ENCODE results near the gene PDLIM4. TPM values are rescaled to one million over a fixed set of nuclear protein-coding genes. Genes with fewer than 3 reads are reported as not detected.

The PDLIM4 gene
- total RNA-seq, 8 experiments from 2014 or later, result 3.8 to 68.2 (median 19.9) TPM

DNA sequence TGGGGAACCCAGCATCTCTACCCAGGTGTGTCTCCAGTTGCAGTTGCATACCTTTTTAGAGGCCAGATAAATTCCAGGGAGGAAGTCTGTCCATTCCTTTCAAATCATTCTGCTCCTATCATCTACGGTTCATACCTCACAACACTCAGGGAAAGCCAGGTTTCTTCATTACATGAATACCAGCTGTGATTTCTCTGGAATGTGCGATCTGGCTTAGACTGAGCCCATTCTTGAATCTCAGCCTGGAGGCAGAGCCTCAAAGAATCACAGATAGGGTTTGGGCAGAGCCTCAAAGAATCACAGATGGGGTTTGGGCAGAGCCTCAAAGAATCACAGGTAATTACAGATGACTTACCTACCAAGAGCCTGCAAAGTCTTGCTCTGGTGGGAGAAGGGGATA is 37.0 kb upstream of the PDLIM4 start:
- WGBS, 10 experiments, result 0 to 100% (median 53%) methylated on average over 1 to 2 of the region's 2 CpGs; no CpG with 5 or more reads in 4 of the 10 experiments

DNA sequence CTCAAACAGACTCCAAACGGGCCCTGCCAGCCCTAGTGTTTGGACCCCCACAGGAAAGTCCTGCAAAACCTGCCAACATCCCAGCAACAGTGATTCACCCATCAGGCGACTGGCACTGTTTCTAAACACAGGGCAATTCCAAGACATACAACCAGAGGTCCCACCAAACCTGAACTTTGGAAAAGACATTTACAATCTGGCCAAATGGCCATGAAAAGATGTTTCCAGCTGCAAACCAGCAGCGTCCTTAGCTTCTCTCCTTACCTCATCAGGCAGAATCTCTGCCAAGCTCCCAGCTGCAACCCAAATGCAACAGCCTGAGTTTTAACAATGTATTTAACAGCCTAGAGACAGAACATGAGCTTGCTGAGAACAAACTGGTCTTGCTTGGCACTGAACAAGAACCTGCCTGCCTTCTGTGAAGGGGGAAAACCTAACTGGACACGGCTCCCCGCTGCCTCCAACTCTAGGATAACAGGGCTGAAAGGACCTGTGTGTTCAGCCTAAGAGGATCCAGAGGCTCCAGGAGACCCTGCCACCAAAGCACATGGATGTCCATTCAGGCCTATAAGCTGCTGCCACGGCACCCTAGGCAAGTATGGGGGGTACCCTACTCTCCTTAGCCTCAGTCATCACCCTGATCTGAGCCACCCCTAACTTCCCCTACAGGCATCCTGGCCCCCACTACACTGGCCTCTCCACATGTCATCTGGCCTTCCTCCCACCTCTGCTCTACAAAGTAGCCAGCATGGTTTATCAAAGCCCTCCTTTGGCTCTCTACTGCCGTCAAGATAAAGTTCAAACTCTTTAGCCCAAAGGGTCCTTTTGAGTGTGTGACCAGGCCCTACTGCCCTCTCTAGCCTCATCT is 35.5 kb upstream of the PDLIM4 start:
- peaks cover 32% of the 10 kb centered on the region in 2 donors for H3K4me1 ChIP-seq (replicated peaks in 1 of 2)
- H3K4me3 ChIP-seq, result no peak overlapping the region
- 13 to 92% (median 80%) methylated on average over 1 to 7 of the region's 7 CpGs; no CpG with 5 or more reads in 1 of the 10 experiments for WGBS, 10 experiments
- no peak overlapping the region for H3K27ac ChIP-seq
- in situ Hi-C loops (cut with MboI; ENCODE audit: low pct_unique_long_range_greater_than_20kb in 2 of 9, low sequenced_read_pairs in 9 of 9, unreplicated experiment in 9 of 9), result no loop called here
- ATAC-seq (replicated peaks in 6 of 8), result no peak

More for the DNA sequence above, 37.0 kb upstream of the PDLIM4 start:
- H3K27ac ChIP-seq, result no peak overlapping the region
- peaks cover 17 to 20% of the 10 kb centered on the region in 2 donors for H3K4me1 ChIP-seq (replicated peaks in 1 of 2)
- no peak overlapping the region for H3K4me3 ChIP-seq
- in situ Hi-C loops (cut with MboI; ENCODE audit: low pct_unique_long_range_greater_than_20kb in 2 of 9, low sequenced_read_pairs in 9 of 9, unreplicated experiment in 9 of 9), result no loop called here
- ATAC-seq (replicated peaks in 6 of 8), result no peak

DNA sequence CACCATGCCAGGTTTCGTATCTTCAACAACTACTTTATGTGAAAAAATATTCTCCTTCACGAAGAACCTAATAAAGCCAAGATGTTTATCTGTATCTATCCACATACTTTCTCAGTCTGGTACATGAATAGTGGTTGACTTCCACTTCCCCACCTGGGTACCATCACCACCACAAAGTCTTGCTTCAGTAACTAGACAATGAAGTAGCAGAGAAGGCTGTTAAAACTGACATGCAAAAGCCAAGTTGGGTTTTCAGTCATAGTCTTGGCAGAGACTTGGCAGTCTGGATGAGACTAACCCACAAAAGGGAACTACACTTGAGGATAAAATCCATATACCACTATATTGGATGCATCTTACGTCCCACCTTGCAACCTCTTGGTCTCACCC is 34.9 kb upstream of the PDLIM4 start:
- Histone ChIP-seq H3K4me3 (no peak overlapping the region), H3K27ac (no peak overlapping the region), H3K4me1 (replicated peaks in 1 of 2) (peaks cover 32% of the 10 kb centered on the region in 2 donors)
- no peak for ATAC-seq (replicated peaks in 6 of 8)
- in situ Hi-C loops (cut with MboI; ENCODE audit: low pct_unique_long_range_greater_than_20kb in 2 of 9, low sequenced_read_pairs in 9 of 9, unreplicated experiment in 9 of 9), result no loop called here
- WGBS, 10 experiments, result 50 to 100% (median 91%) methylated on average over 1 to 3 of the region's 3 CpGs

DNA sequence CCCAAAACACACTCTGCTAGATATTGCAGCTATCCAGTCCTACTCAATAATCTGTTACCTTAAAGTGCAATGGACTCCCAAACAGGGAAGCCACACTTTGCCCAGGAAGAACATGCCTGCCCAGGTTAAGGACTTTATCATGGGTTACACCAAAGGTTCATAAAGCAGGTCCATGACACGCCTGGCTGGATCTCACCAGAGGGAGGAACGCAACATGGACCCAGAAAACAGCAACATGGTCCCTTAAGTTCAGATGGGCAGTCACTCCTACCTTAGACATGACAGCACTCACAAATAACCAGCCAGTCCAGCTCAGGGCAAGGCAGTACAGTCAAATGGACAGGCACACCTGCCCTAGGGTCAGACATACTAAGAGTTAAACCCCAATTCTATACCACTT is 33.6 kb upstream of the PDLIM4 start:
- WGBS, 10 experiments, result 80 to 100% (median 90%) methylated on average over 1 to 2 of the region's 2 CpGs; no CpG with 5 or more reads in 6 of the 10 experiments
- in situ Hi-C loops (cut with MboI; ENCODE audit: low pct_unique_long_range_greater_than_20kb in 2 of 9, low sequenced_read_pairs in 9 of 9, unreplicated experiment in 9 of 9), result no loop called here
- ATAC-seq (replicated peaks in 6 of 8), result no peak
- Histone ChIP-seq H3K4me3 (no peak overlapping the region), H3K27ac (no peak overlapping the region), H3K4me1 (replicated peaks in 1 of 2) (peaks cover 35 to 36% of the 10 kb centered on the region in 2 donors)

DNA sequence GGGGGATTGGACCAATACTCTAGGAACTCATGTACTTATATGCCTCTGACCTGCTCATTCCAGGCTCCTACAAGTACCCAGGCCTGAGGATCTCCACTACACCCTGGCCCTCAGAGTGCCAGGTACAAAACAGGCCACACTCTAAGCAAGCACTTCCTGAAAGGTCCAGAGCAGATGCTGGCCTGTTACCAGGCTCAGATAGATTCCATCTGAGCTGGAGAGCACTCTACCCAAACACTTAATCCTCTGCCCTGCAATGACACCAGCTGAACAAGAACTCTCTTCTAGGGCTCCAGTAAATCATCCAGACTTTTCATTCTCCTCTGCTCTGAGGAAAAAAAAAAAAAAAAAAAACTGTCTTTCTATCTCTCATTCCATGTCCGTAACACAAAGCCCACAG is 32.8 kb upstream of the PDLIM4 start:
- H3K4me3 ChIP-seq, result peak overlapping the region in 1 of 5 donors; percentile 83
- H3K4me1 ChIP-seq (replicated peaks in 1 of 2), result peaks cover 35 to 36% of the 10 kb centered on the region in 2 donors
- no peak for ATAC-seq (replicated peaks in 6 of 8)
- in situ Hi-C loops (cut with MboI; ENCODE audit: low pct_unique_long_range_greater_than_20kb in 2 of 9, low sequenced_read_pairs in 9 of 9, unreplicated experiment in 9 of 9), result no loop called here
- H3K27ac ChIP-seq, result peak overlapping the region; percentile 79 to 80
- 29 to 100% (median 57%) methylated on average over 1 of the region's 1 CpG; no CpG with 5 or more reads in 3 of the 10 experiments for WGBS, 10 experiments

DNA sequence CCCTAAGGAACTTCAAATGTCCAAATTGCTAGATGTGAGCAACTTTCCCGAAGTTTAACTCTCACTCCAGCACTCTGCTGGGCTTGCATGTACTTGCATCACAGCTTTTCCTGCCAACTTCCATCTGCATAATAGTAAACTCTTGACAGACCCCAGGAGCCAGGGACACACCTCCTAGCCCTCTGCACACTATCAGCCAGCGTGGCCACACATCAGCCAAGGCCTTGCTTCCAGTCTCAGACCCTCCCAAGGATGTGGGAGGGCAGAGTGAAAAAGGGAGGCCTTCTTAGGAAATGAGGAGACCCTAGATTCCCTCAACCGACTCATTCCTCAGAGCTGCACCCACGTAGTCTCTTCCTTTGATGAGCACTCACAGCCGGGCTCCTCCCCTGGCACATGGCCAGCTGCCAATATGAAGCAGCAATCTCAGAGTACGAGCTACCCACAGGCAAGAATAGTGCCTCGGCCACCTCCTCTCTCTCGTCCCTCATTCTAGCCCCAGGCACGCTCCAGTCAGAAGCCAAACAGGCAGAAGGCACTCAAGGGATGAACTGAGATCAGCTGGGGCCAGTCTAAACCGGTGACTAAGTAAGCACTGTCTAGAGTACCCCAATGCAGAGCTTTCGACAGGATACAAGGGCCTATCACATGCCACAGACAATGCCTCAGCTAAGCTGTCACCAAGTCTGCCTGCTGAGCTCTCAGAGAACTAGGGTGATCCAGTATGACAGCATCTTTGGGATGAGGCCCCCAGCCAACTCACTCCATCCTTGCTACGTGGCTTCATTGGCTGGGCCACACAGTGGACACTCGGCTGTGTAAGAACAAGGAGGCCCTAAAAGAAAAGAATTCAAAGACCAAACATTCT is 32.1 kb upstream of the PDLIM4 start:
- peak overlapping the region in 2 of 5 donors; percentile 13 to 83 for H3K4me3 ChIP-seq
- ATAC-seq (replicated peaks in 6 of 8), result peak; percentile 20 to 74 (median 70)
- peaks cover 35 to 36% of the 10 kb centered on the region in 2 donors for H3K4me1 ChIP-seq (replicated peaks in 1 of 2)
- 5 to 80% (median 19%) methylated on average over 1 to 9 of the region's 13 CpGs; no CpG with 5 or more reads in 1 of the 10 experiments for WGBS, 10 experiments
- H3K27ac ChIP-seq, result peak overlapping the region; percentile 79 to 80
- in situ Hi-C loops (cut with MboI; ENCODE audit: low pct_unique_long_range_greater_than_20kb in 2 of 9, low sequenced_read_pairs in 9 of 9, unreplicated experiment in 9 of 9), result no loop called here

DNA sequence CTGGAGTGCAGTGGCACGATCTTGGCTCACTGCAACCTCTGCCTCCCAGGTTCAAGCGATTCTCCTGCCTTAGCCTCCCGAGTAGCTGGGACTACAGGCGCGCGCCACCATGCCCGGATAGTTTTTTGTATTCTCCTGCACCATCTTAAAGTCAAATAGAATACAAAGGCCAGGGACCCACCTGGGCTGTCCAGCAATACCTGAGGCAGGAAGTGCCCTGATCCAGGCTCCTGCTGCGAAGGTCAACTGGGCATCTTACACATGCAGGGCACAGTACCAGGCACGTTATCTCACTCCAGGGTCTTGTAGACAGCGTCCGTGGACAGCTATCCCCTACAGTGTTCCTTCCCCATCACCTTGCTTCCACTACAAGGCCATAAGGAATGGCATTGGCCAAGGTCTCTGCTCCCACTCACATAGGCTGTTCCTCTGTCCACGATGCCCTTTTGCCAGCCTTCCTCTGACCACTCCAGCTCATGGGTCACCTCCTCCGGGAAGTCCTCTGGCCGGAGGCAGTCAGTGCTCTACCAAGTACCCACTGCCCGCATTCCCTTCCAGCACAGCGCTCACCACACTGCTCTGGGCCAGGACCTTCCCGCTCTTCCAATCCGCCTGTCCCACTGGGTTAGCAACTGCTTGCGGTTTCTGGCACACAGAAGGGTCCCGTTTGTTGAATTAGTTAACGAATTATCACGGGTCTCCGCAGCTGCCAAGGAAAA is 30.8 kb upstream of the PDLIM4 start:
- 0 to 94% (median 53%) methylated on average over 1 to 10 of the region's 23 CpGs; no CpG with 5 or more reads in 1 of the 10 experiments for whole genome bisulfite sequencing, 10 experiments
- Histone ChIP-seq H3K27ac (peak overlapping the region; percentile 69 to 81), H3K4me3 (peak overlapping the region; percentile 63 to 83 (median 72)), H3K4me1 (replicated peaks in 1 of 2) (peaks cover 35 to 36% of the 10 kb centered on the region in 2 donors)
- ATAC-seq (replicated peaks in 6 of 8), result peak in 2 of 8 experiments; percentile 4
- in situ Hi-C loops (cut with MboI; ENCODE audit: low pct_unique_long_range_greater_than_20kb in 2 of 9, low sequenced_read_pairs in 9 of 9, unreplicated experiment in 9 of 9), result no loop called here

DNA sequence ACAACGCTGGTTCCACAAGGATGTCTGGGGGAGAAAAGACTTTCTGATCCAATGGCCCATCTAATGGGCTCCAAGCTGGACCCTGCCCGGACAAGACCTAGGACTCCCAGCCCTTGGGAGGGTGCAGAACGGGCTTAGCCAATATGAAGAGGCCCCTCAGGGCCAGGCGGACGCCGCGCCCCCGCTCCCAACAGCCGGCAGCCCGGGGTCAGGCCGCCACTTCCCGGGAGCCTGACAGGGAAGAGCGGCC is 30.3 kb upstream of the PDLIM4 start:
- ATAC-seq (replicated peaks in 6 of 8), result no peak
- Histone ChIP-seq H3K4me1 (replicated peaks in 1 of 2) (peaks cover 35 to 36% of the 10 kb centered on the region in 2 donors), H3K27ac (peak overlapping the region; percentile 69 to 81), H3K4me3 (peak overlapping the region; percentile 63 to 83 (median 72))
- in situ Hi-C loops (cut with MboI; ENCODE audit: low pct_unique_long_range_greater_than_20kb in 2 of 9, low sequenced_read_pairs in 9 of 9, unreplicated experiment in 9 of 9), result no loop called here
- 0% methylated on average over 1 to 7 of the region's 13 CpGs; no CpG with 5 or more reads in 7 of the 10 experiments for WGBS, 10 experiments

DNA sequence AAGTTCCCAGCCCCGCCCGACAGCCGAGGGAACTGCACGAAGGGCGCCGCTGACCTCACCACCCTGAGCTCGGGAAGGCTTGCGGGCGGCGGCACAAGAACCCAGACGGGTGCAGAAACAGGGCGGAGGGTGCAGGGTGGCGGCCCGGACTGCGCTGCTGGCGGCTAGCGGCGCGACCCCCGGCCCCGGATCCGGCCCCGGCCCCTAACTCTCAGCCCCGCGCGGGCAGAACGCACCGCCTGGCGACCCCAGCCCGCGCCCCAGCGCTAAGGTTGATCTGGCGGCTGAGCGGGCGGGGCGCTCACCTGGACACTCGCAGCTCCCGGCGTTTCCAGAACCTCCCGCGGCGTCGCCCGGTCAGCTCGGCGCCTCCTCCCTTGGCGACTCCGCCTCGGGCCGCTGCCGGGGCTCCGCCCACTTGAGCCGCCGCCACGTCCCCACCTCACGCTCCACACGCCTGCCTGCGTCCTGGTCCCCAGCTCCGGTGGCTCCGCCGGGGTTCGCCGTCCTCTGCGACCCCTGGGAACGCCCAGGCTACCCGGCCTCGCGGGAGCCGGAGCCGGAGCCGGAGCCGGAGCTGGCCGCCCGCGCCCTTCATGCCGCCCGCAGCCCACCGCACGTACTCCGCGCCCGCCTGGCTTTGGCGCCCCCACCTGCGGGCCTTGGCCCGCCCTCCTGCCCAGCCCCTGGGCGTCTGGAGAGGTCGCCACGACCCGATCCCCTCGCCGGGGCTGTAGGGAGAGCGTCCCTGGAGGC is 29.8 kb upstream of the PDLIM4 start, which contains the start of gene P4HA2:
TSS of gene P4HA2 (minus strand) at position 369 of the 756 bp plus-strand sequence. CDS start 9,227 bp downstream, outside the sequence.
- peak within 1 kb of the TSS; percentile 63 to 83 (median 72) for H3K4me3 ChIP-seq
- in situ Hi-C loops (cut with MboI; ENCODE audit: low pct_unique_long_range_greater_than_20kb in 2 of 9, low sequenced_read_pairs in 9 of 9, unreplicated experiment in 9 of 9), result no loop called here
- WGBS, 10 experiments, result 0% methylated on average over 3 to 11 of the region's 92 CpGs; no CpG with 5 or more reads in 8 of the 10 experiments
- ATAC-seq (replicated peaks in 6 of 8), result peak; percentile 76 to 90 (median 77)
- H3K27ac ChIP-seq, result peak within 1 kb of the TSS; percentile 69 to 81
- H3K4me1 ChIP-seq (replicated peaks in 1 of 2), result peaks cover 35 to 36% of the 10 kb centered on the region in 2 donors

DNA sequence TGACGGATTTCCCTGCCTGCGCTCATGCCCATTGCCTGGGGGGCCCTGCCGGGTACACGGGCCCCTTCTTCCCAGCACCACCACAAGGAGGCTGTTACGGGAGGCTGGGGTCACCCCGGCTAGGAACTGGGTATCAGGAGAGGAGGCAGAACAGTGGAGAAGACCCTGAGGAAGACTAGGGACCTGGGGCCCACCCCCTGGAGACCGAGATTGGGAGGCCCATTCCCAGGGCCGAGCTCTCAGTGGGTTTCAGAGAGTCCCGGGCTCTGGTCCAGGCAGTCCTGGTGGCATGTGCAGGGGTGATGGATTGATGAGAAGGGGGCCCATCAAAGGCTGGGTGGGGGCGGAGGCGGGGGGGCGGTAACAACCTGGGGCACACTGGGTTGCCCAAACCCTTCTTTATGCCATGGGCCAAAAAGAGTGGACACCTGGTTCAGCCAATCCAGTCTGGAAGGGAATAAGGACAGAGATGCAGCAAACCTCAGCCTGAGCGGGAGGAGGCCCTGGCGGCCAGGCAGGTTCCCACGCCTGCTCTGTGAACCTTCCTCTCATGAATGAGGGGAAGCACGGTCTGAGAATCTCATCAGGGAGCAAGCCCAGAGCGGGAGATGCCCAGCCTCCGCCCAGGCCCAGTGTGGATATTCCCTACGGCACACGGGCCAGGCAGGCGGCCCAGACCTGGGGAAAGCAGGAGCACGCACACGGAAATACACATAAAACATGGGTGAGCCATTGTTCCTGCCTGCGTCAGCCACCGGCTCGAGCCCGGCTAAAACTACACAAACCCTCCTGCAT is 29.1 kb upstream of the PDLIM4 start:
- Histone ChIP-seq H3K4me3 (peak overlapping the region; percentile 63 to 83 (median 72)), H3K27ac (peak overlapping the region; percentile 69 to 81), H3K4me1 (replicated peaks in 1 of 2) (peaks cover 34 to 36% of the 10 kb centered on the region in 2 donors)
- in situ Hi-C loops (cut with MboI; ENCODE audit: low pct_unique_long_range_greater_than_20kb in 2 of 9, low sequenced_read_pairs in 9 of 9, unreplicated experiment in 9 of 9), result no loop called here
- WGBS, 10 experiments, result 0 to 100% (median 90%) methylated on average over 1 to 13 of the region's 27 CpGs; no CpG with 5 or more reads in 5 of the 10 experiments
- ATAC-seq (replicated peaks in 6 of 8), result peak in 1 of 8 experiments; percentile 0

DNA sequence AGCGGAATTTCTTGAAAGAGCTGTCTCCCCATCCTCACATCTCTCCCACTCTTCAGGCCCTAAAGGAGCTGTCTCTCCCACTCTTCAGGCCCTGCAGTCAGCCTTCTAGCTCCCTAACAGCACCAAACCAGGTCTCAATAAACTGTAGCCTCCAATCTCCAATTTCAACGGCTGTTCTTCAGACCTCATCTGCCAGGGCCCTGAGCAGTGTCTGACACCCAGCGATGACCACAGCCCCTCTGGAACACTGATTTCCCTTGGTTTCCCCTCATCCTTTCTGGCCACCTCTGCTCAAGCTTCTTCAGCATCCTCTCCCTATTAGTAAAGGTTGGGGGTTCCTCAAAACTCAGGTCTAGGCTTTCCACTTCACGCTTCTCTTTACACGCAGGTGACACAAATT is 28.3 kb upstream of the PDLIM4 start:
- Histone ChIP-seq H3K4me1 (replicated peaks in 1 of 2) (peaks cover 28 to 31% of the 10 kb centered on the region in 2 donors), H3K27ac (no peak overlapping the region), H3K4me3 (no peak overlapping the region)
- in situ Hi-C loops (cut with MboI; ENCODE audit: low pct_unique_long_range_greater_than_20kb in 2 of 9, low sequenced_read_pairs in 9 of 9, unreplicated experiment in 9 of 9), result no loop called here
- ATAC-seq (replicated peaks in 6 of 8), result no peak
- 87 to 100% (median 100%) methylated on average over 1 to 5 of the region's 5 CpGs; no CpG with 5 or more reads in 2 of the 10 experiments for WGBS, 10 experiments
